GM12873 (cell line): ENCODE data around the gene MTFMT.

Source experiments
- TF ChIP-seq, protein P1 (sequence below): IDR thresholded peaks from 2 replicates; pipeline ENCODE4 v1.5.1; 2012; ENCODE audit warnings: low read depth, mild to moderate bottlenecking, moderate library complexity, low read length, control low read depth; ENCODE audit not compliant: insufficient read depth; ENCODE audit errors: missing control alignments

MTFMT gene

DNA sequence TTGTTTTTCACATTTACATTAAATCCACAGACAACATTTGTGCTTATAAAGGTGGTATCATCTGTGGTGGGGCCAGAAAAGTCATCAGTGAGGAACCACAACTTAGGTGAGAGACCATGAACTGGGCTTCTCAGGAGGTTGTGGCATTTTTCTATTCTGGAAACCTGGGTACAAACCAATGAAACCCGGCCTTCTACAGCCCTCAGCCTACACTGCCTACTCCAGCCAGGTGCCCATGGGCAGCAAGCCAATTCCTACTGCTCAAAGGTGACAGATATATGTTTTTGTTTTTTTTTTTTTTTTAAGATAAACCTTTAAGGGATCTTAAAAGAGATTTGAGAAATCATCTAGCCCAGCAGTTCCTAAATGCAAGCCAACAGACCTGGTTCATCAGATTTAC is 60.0 kb downstream of the MTFMT start:
- TF ChIP-seq, protein P1, sequence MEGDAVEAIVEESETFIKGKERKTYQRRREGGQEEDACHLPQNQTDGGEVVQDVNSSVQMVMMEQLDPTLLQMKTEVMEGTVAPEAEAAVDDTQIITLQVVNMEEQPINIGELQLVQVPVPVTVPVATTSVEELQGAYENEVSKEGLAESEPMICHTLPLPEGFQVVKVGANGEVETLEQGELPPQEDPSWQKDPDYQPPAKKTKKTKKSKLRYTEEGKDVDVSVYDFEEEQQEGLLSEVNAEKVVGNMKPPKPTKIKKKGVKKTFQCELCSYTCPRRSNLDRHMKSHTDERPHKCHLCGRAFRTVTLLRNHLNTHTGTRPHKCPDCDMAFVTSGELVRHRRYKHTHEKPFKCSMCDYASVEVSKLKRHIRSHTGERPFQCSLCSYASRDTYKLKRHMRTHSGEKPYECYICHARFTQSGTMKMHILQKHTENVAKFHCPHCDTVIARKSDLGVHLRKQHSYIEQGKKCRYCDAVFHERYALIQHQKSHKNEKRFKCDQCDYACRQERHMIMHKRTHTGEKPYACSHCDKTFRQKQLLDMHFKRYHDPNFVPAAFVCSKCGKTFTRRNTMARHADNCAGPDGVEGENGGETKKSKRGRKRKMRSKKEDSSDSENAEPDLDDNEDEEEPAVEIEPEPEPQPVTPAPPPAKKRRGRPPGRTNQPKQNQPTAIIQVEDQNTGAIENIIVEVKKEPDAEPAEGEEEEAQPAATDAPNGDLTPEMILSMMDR, result no peak

DNA sequence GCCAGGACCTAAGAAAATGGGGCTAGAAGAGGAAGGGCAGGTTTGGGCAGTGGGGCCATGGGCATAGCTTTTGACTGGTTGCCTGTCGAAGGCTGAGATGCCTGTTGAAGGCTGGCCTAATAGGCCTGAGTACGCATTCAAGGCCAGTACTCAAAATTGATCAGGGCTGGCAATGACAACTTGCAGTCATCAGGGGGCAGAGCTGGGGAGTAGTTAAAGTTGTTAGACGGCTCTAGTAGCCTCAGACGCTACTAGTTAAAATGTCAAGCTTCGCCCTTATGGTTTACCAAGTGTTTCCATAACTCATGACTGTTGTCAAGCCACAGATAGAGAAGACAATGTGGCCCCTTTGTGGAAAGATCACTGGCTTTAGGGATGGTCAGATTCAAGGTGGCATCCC is 68.4 kb downstream of the MTFMT start:
- TF ChIP-seq, protein P1, result peak; percentile 14

DNA sequence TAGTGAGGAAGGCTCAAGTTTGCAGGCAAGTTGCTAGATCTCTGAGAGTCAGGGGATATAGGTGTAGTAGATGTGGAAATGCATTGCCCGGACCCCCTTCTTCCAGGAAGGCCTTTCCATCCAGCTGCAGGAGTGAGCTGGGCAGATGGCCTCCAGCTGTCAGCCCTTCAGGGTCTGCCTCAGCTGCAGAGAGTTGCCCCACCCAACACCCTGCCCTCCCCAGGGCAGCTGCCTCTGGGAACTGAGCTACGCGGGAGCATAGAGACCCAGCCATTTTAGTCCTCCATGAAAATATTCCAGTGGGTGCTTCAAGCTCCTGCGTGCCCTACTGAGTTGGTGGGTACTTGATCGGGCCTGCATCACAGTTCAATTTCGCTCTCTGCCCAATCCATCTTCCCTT is 69.3 kb downstream of the MTFMT start:
- TF ChIP-seq, protein P1, result no peak

DNA sequence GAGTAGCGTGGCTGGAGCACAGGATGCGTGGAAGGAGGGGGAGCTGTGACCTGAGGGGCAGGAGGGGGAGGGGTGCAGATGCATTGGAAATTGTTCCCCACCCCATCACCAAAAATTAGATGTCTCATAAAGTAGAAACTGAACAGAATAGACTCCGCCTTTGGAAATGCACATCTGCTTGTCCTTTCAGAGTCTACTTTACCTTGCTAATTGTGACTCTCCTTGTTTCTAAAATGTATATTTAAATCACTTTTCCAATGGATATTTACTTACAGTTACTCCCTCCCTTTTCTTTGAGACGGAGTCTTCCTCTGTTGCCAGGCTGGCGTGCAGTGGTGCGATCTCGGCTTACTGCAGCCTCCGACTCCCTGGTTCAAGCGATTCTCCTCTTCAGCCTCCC is 70.3 kb downstream of the MTFMT start:
- TF ChIP-seq, protein P1, result no peak

DNA sequence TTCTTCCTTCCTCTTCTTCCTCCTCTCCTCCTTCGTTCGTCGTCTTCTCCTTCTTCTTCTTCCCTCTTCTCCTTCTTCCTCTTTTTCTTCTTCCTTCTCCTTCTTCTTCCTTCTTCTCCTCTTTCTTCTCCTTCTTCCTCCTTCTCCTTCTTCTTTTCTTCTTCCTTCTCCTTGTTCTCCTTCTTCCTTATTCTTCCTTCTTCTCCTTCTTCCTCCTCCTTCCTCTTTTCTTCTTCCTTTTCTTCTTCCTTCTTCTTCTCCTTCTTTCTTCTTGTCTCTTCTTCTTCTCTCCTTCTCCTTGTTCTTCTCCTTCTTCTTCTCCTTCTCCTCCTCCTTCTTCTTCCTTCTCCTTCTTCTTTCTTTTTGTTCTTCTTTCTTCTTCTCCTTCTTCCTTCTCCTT is 75.0 kb downstream of the MTFMT start:
- TF ChIP-seq, protein P1, result no peak

DNA sequence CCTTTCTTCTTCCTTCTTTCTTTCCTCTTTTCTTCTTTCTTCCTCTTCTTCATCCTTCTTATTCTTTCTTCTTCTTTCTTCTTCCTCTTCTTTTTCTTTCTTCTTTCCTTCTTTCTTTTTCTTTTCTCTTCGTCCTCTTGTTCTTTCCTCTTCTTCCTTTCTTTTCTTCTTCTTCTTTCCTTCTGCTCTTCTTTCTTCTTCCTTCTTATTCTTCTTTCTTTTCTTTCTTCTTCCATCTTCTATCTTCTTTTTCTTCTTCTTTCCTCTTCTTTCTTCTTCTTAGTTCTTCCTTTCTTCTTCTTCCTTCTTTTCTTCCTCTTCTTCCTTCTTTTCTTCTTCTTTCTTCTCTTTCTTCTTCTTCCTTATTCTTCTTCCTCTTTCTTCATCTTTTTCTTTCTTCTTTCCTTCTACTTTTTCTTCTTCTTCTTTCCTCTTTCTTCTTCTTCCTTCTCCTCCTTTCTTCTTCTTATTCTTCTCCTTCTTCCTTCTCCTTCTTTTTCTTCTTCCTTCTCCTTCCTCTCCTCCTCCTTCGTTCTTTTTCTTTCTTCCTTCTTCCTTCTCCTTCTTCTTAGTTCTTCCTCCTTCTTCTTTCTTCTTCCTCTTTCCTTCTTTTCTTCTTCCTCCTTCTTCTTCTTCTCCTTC is 77.5 kb downstream of the MTFMT start:
- TF ChIP-seq, protein P1, result no peak
